Jurkat, Clone E6-1 (cell line): ENCODE results near the gene NUDT2.

Experiments
- DNase-seq: peaks from one replicate; pipeline ENCODE4 v3.0.0-alpha.2; 2011; ENCODE audit warnings: low read depth, low spot score
- H3K4me3 ChIP-seq: 2 replicates; pipeline ENCODE4 v1.5.1; 2011; ENCODE audit warnings: mild to moderate bottlenecking, low read length, control low read depth, moderate library complexity

NUDT2 gene

GRCh38 chr9:34380034-34380510 lies 50.7 kb downstream of the NUDT2 start:
- no peak for DNase-seq
- H3K4me3 ChIP-seq, result no peak overlapping the region; the same call in 1 of the 2 replicates

GRCh38 chr9:34380511-34381315 lies 51.3 kb downstream of the NUDT2 start:
- no peak overlapping the region; the same call in 1 of the 2 replicates for H3K4me3 ChIP-seq
- peak; percentile 34 for DNase-seq

GRCh38 chr9:34381323-34381722 lies 52.0 kb downstream of the NUDT2 start:
- no peak for DNase-seq
- H3K4me3 ChIP-seq, result no peak overlapping the region

- no peak overlapping the region for H3K4me3 ChIP-seq
- no peak for DNase-seq
These were observed 52.7 kb downstream of the NUDT2 start for GRCh38 chr9:34382054-34382453.

- no peak for DNase-seq
- H3K4me3 ChIP-seq, result no peak overlapping the region
These were observed 53.5 kb downstream of the NUDT2 start for GRCh38 chr9:34382879-34383278.

- no peak overlapping the region for H3K4me3 ChIP-seq
- DNase-seq, result no peak
These were observed 54.5 kb downstream of the NUDT2 start for GRCh38 chr9:34383904-34384303.

GRCh38 chr9:34384368-34385165 lies 55.2 kb downstream of the NUDT2 start:
- H3K4me3 ChIP-seq, result no peak overlapping the region
- DNase-seq, result no peak

GRCh38 chr9:34385561-34386230 lies 56.3 kb downstream of the NUDT2 start:
- no peak for DNase-seq
- H3K4me3 ChIP-seq, result no peak overlapping the region

GRCh38 chr9:34386656-34387055 lies 57.3 kb downstream of the NUDT2 start:
- no peak overlapping the region for H3K4me3 ChIP-seq

GRCh38 chr9:34387239-34387638 lies 57.9 kb downstream of the NUDT2 start:
- no peak overlapping the region for H3K4me3 ChIP-seq
- no peak for DNase-seq

More at GRCh38 chr9:34386656-34387055, 57.3 kb downstream of the NUDT2 start:
- DNase-seq, result no peak

- H3K4me3 ChIP-seq, result no peak overlapping the region
- no peak for DNase-seq
These were observed 63.1 kb downstream of the NUDT2 start for GRCh38 chr9:34392511-34392910.
